ENCODE results near the gene FBRSL1. TPM values are rescaled to one million over a fixed set of nuclear protein-coding genes. Genes with fewer than 3 reads are reported as not detected.
"Not testable (repeated sequence)": the region's sequence is repeated elsewhere in the genome, so short reads cannot be mapped to it uniquely, and the experiment has no call there.

The FBRSL1 gene
- total RNA-seq, 1 donor = 13.5 TPM

DNA sequence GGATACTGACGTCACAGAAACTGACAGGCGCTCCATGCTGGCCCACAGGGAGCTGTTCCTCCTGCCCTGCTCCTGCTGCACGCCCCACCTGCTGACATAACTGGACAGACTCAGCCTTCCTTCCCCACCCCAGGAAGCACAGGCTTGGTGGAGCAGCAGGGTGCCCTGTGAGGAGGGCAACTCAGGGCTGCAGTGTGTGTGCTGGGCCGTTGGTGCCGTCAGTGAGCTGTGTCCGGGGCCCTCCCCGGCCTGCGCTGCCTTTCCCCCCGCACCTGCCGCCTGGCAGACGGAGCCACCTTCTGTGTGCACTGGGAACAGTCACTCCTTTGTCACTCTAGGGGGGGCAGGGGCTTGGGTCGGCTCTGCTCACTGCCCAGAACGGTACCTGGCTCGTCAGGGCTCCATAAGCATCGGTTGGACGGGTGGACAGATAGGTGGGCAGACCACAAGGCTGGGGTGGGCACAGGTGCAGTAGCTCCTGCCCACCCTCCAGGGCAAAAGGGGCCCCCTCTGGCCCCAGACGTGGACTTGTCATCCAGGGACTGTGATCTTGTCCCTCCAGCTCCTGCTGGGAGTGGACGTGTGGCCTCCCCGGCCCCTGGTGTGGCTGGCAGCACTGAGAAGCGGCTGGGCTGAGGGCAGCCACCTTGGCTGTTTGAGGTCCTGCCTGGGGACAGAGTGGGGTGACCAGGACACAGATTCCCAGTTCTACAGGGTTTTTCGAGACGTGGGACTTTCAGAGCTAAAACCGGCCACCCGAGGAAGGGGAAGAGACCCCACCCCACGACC lies 32.8 kb downstream of the FBRSL1 start:
- Histone ChIP-seq H3K27me3 (ENCODE audit: insufficient read depth, low read length) (no peaks in the 10 kb centered on the region), H3K4me1 (ENCODE audit: insufficient read depth, low read length) (peaks cover 7% of the 10 kb centered on the region), H3K9me3 (ENCODE audit: low read depth, low read length) (no peaks in the 10 kb centered on the region), H3K4me3 (ENCODE audit: low read length) (no peak overlapping the region)

GRCh38 chr12:132523576-132524331 lies 33.8 kb downstream of the FBRSL1 start:
- H3K9me3 ChIP-seq (ENCODE audit: low read depth, low read length) = no peaks in the 10 kb centered on the region
- H3K27me3 ChIP-seq (ENCODE audit: insufficient read depth, low read length) = no peaks in the 10 kb centered on the region
- H3K4me1 ChIP-seq (ENCODE audit: insufficient read depth, low read length) = peaks cover 7% of the 10 kb centered on the region
- H3K4me3 ChIP-seq (ENCODE audit: low read length) = no peak overlapping the region

GRCh38 chr12:132524405-132524804 lies 34.5 kb downstream of the FBRSL1 start:
- no peaks in the 10 kb centered on the region for H3K27me3 ChIP-seq (ENCODE audit: insufficient read depth, low read length)
- no peaks in the 10 kb centered on the region for H3K9me3 ChIP-seq (ENCODE audit: low read depth, low read length)

DNA sequence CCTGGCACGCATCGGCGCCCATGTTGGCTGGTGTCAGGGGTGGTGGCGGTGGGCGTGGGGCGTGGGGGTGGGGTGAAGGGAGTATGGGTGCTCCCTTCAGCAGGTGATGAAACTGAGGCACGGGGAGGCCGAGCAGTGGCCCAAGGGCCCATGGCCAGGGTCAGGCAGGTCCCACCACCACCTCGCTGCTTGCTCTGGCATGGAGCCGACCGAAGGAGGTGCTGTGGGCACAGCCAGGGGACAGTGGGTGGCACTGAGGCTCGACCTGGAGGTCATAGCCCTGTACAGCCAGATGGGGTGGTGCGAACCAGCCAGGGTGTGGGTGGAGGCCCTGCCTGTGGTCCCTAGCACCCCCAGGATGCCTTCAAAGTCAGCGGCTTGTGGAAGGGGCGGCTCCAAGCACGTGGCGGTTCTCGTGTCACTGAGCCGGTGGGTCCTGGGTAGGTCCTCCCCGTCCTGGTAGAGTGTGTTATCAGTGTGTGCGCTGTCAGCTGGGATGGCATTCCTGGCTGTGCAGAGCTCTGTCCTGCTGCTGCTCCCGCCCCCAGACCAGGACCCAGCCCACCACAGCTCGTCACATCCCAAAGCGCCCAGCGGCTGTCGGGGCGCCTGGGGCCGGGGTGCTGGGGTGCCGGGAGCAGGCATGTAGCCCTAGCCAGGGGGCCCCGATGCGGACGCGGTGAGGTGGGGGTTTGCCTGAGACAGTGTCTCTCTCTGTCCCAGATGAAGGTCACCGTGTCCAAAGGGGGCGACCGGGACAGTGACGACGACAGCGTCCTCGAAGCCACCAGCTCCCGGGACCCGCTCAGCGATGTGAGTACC lies 35.3 kb downstream of the FBRSL1 start:
- H3K4me3 ChIP-seq (ENCODE audit: low read length) = no peak overlapping the region
- H3K27me3 ChIP-seq (ENCODE audit: insufficient read depth, low read length) = no peaks in the 10 kb centered on the region
- H3K9me3 ChIP-seq (ENCODE audit: low read depth, low read length) = no peaks in the 10 kb centered on the region
- peaks cover 7% of the 10 kb centered on the region for H3K4me1 ChIP-seq (ENCODE audit: insufficient read depth, low read length)

More at GRCh38 chr12:132524405-132524804, 34.5 kb downstream of the FBRSL1 start:
- H3K4me1 ChIP-seq (ENCODE audit: insufficient read depth, low read length) = peaks cover 7% of the 10 kb centered on the region
- no peak overlapping the region for H3K4me3 ChIP-seq (ENCODE audit: low read length)

GRCh38 chr12:132525833-132526455 lies 36.0 kb downstream of the FBRSL1 start:
- H3K27me3 ChIP-seq (ENCODE audit: insufficient read depth, low read length) = no peaks in the 10 kb centered on the region
- H3K4me1 ChIP-seq (ENCODE audit: insufficient read depth, low read length) = peaks cover 7% of the 10 kb centered on the region
- no peaks in the 10 kb centered on the region for H3K9me3 ChIP-seq (ENCODE audit: low read depth, low read length)
- no peak overlapping the region for H3K4me3 ChIP-seq (ENCODE audit: low read length)

DNA sequence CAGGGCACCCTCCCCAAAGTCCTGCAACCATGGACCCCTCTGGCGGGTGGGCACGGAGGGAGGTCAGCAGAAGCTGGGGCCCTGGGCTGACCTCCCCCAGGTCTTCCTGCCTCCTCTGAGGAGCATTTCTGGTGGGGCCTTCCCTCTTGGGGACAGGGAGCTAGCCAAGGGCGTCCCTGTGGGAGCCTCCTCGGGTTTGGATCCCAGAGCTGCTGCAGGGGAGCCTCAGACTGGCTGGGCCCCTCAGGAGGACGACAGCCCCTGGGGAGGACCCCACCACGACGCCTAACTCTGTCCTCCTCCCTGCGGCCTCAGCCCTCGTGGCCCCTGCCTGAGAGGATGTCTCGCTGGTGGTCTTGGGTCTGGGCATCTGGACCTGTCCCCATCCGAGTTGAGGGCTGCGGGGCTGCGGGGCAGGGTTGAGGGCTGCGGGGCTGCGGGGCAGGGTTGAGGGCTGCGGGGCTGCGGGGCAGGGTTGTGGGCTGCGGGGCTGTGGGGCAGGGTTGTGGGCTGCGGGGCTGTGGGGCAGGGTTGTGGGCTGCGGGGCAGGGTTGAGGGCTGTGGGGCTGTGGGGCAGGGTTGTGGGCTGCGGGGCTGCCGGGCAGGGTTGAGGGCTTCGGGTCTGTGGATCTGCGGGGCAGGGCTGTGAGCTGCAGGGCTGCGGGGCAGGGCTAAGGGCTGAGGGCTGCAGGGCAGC lies 37.4 kb downstream of the FBRSL1 start:
- Histone ChIP-seq H3K9me3 (ENCODE audit: low read depth, low read length) (no peaks in the 10 kb centered on the region), H3K4me1 (ENCODE audit: insufficient read depth, low read length) (peaks cover 7% of the 10 kb centered on the region), H3K4me3 (ENCODE audit: low read length) (no peak overlapping the region), H3K27me3 (ENCODE audit: insufficient read depth, low read length) (no peaks in the 10 kb centered on the region)

DNA sequence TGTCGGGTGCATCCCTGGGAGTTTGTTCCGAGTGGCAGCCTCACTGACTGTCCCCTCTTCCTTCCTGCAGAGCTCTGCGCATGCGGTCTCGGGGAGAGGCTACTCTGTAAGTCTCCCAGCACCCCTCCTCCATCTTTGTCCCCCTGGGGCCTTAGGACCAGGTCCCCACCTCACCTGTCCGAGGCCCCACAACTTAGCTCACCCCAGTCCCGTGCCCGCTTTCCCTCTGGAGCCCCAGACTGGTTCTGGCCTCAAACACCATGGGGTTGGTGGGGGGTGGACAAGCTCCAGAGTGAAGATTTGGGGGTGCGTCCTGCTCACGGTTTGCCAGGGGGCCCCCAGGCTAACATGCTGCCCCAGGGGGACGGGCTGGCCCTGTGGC lies 37.9 kb downstream of the FBRSL1 start:
- Histone ChIP-seq H3K4me1 (ENCODE audit: insufficient read depth, low read length) (peaks cover 7% of the 10 kb centered on the region), H3K4me3 (ENCODE audit: low read length) (no peak overlapping the region), H3K27me3 (ENCODE audit: insufficient read depth, low read length) (no peaks in the 10 kb centered on the region), H3K9me3 (ENCODE audit: low read depth, low read length) (no peaks in the 10 kb centered on the region)

- no peaks in the 10 kb centered on the region for H3K9me3 ChIP-seq (ENCODE audit: low read depth, low read length)
- H3K4me1 ChIP-seq (ENCODE audit: insufficient read depth, low read length) = peaks cover 3% of the 10 kb centered on the region
- no peak overlapping the region for H3K4me3 ChIP-seq (ENCODE audit: low read length)
- no peaks in the 10 kb centered on the region for H3K27me3 ChIP-seq (ENCODE audit: insufficient read depth, low read length)
Observed at GRCh38 chr12:132528564-132529106, 38.7 kb downstream of the FBRSL1 start.

DNA sequence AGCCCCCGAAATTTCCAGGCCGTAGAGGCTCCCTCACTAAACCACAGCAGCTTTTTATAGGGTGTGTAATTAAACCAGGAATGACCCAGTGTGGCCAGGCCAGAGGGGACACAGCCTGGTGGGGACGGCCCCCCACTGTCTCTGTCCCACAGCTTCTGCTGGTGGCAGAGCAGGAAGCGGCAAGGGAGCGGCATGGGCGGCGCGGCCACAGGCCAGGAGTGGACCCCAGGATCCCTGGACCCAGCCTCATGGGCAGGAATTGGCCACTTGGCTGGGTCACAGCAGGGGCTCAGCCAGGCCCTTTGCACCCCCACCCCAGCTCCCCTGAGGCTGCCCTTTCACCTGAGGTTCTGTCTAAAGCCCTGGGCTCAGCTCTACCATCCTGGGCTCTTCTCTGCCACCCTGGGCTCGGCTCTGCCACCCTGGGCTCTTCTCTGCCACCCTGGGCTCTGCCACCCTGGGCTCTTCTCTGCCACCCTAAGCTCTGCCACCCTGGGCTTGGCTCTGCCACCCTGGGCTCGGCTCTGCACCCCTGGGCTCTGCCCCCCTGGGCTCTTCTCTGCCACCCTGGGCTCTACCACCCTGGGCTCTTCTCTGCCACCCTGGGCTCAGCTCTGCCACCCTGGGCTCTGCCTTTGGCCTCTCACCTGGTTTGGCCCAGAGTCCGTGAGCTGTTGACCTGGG lies 39.3 kb downstream of the FBRSL1 start:
- no peak overlapping the region for H3K4me3 ChIP-seq (ENCODE audit: low read length)
- H3K4me1 ChIP-seq (ENCODE audit: insufficient read depth, low read length) = no peaks in the 10 kb centered on the region
- no peaks in the 10 kb centered on the region for H3K27me3 ChIP-seq (ENCODE audit: insufficient read depth, low read length)
- no peaks in the 10 kb centered on the region for H3K9me3 ChIP-seq (ENCODE audit: low read depth, low read length)

DNA sequence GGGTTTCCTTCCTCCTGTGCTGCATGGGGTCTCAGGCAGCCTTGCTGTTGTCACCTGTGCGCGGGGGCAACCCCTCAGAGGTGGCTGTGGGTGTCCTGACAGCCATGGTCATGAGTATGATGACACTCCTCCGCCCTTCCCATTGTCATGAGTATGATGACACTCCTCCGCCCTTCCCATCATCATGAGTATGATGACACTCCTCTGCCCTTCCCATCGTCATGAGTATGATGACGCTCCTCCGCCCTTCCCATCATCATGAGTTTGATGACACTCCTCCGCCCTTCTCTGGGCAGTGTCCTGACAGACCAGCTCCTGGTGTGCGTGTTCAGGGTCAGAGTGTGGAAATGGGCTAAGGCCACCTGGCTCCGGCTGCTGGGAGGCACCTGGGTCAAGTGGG lies 40.0 kb downstream of the FBRSL1 start:
- Histone ChIP-seq H3K27me3 (ENCODE audit: insufficient read depth, low read length) (no peaks in the 10 kb centered on the region), H3K4me1 (ENCODE audit: insufficient read depth, low read length) (no peaks in the 10 kb centered on the region), H3K9me3 (ENCODE audit: low read depth, low read length) (no peaks in the 10 kb centered on the region), H3K4me3 (ENCODE audit: low read length) (no peak overlapping the region)

- Histone ChIP-seq H3K4me3 (ENCODE audit: low read length) (no peak overlapping the region), H3K27me3 (ENCODE audit: insufficient read depth, low read length) (no peaks in the 10 kb centered on the region), H3K4me1 (ENCODE audit: insufficient read depth, low read length) (no peaks in the 10 kb centered on the region), H3K9me3 (ENCODE audit: low read depth, low read length) (no peaks in the 10 kb centered on the region)
Observed at GRCh38 chr12:132530447-132530846, 40.5 kb downstream of the FBRSL1 start.

DNA sequence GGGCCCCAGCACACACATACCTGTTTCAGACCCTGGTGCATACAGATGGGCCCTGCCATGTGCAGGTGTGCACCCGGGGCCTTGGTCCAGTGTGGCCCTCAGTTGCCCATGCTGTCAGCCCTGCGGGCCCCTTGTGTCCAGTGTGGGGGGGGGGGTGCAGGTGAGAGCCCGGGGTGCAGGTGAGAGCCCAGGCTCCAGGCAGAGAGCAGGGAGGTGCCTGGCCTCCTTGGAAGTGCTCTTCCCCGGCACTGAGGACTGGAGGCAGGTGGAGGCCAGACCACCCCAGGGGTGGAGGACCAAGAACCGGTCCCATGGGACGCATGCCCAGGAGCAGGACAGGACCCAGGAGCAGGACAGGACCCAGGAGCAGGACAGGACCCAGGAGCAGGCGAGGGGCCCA lies 40.9 kb downstream of the FBRSL1 start:
- Histone ChIP-seq H3K4me3 (ENCODE audit: low read length) (no peak overlapping the region), H3K27me3 (ENCODE audit: insufficient read depth, low read length) (no peaks in the 10 kb centered on the region), H3K4me1 (ENCODE audit: insufficient read depth, low read length) (no peaks in the 10 kb centered on the region), H3K9me3 (ENCODE audit: low read depth, low read length) (no peaks in the 10 kb centered on the region)

DNA sequence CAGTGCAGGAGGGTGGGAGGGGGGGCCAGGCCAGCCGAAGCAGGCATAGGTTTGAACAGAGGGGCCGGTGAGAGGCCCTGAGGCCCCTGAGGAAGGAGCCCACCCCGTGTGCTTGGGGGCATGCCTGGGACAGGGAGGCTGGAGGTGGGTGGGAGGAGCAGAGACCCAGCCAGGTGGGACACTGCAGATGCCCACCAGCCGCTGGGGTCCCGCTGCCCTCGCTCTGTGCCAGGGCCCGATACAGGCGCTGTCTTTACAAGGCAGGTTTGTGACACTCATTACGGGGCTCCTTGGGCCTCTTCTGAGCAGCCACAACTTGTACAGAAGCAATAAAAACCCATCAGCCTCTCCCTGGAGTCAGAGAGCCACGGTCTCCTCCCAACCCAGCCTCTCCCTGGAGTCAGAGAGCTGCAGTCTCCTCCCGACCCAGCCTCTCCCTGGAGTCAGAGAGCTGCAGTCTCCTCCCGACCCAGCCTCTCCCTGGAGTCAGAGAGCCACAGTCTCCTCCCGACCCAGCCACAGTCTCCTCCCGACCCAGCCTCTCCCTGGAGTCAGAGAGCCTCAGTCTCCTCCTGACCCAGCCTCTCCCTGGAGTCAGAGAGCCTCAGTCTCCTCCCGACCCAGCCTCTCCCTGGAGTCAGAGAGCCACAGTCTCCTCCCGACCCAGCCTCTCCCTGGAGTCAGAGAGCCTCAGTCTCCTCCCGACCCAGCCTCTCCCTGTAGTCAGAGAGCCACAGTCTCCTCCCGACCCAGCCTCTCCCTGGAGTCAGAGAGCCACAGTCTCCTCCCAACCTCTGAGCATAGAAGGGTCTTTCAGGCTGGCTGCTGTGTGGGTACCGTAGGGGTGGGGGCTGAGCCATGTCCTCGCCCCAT lies 43.0 kb downstream of the FBRSL1 start:
- H3K27me3 ChIP-seq (ENCODE audit: insufficient read depth, low read length); H3K4me3 ChIP-seq (ENCODE audit: low read length); H3K4me1 ChIP-seq (ENCODE audit: insufficient read depth, low read length); H3K9me3 ChIP-seq (ENCODE audit: low read depth, low read length): not testable (repeated sequence)

Data from mononuclear cell (primary cell).